Fibroblast of pulmonary artery (primary cell): ENCODE data around the gene CAMK2N2.

Experiments used
- DNase-seq: peaks from one replicate; pipeline ENCODE4 v3.0.0-alpha.2; 2010; ENCODE audit warnings: low read depth
- H3K4me3 ChIP-seq: replicated peaks from 2 replicates; pipeline ENCODE4 v1.5.1; 2011; ENCODE audit warnings: low read depth, mild to moderate bottlenecking, control low read depth, low read length, moderate library complexity
- TF ChIP-seq, protein P1 (sequence below): IDR thresholded peaks from 2 replicates; pipeline ENCODE4 v1.5.1; 2011; ENCODE audit warnings: mild to moderate bottlenecking, control low read depth, low read length, inconsistent platforms; ENCODE audit errors: missing control alignments

CAMK2N2 gene

GRCh38 chr3:184299488-184300377 is 38.4 kb upstream of the CAMK2N2 start:
- peak; percentile 34 for DNase-seq
- TF ChIP-seq, protein P1, sequence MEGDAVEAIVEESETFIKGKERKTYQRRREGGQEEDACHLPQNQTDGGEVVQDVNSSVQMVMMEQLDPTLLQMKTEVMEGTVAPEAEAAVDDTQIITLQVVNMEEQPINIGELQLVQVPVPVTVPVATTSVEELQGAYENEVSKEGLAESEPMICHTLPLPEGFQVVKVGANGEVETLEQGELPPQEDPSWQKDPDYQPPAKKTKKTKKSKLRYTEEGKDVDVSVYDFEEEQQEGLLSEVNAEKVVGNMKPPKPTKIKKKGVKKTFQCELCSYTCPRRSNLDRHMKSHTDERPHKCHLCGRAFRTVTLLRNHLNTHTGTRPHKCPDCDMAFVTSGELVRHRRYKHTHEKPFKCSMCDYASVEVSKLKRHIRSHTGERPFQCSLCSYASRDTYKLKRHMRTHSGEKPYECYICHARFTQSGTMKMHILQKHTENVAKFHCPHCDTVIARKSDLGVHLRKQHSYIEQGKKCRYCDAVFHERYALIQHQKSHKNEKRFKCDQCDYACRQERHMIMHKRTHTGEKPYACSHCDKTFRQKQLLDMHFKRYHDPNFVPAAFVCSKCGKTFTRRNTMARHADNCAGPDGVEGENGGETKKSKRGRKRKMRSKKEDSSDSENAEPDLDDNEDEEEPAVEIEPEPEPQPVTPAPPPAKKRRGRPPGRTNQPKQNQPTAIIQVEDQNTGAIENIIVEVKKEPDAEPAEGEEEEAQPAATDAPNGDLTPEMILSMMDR: no peak
- peak overlapping the region; percentile 80 for H3K4me3 ChIP-seq

- DNase-seq: peak; percentile 97
- peak within 1 kb of the TSS; percentile 80 for H3K4me3 ChIP-seq
- TF ChIP-seq, protein P1: no peak
Measured at GRCh38 chr3:184298759-184299487, 37.6 kb upstream of the CAMK2N2 start, which contains the start of gene PSMD2. TSS of gene PSMD2 (plus strand) at chr3:184299241. CDS start at chr3:184299267, 26 bp downstream.

DNA sequence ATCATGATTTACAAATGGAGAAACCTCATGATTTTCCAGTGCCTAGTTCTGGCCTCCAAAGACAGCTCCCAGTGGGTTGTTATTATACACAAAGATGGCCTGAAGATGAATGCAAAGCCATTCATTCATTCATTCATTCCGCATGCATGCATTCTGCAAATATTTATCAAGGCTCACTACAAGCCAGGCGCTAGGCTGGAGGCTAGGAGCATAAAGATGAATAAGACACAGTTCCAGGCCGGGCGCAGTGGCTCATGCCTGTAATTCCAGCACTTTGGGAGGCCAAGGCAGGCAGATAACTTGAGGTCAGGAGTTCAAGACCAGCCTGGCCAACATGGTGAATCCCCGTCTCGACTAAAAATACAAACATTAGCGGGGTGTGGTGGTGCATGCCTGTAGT is 35.3 kb upstream of the CAMK2N2 start:
- DNase-seq: no peak
- H3K4me3 ChIP-seq: no peak overlapping the region
- TF ChIP-seq, protein P1: no peak

DNA sequence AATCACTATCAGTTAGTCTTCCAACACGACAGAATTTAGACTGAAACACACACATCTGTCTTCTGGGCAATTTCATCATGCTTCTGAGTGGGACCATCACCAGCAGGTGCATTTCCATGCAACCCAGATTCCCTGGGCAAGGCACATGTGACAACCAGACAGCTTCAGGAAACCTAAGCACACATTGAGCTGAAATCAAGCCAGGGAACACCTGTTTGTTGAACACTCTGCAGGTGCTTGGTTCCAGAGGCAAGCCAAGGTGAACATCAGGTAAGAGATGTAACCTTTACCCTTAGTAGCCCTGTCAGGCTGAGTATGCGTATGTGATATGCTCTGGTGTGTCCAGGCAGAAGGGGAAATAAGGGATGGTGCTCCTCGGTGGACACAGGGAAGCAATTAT is 34.4 kb upstream of the CAMK2N2 start:
- DNase-seq: no peak
- H3K4me3 ChIP-seq: no peak overlapping the region
- TF ChIP-seq, protein P1: no peak

GRCh38 chr3:184291738-184292445 is 30.5 kb upstream of the CAMK2N2 start:
- TF ChIP-seq, protein P1: no peak
- H3K4me3 ChIP-seq: no peak overlapping the region
- DNase-seq: no peak

GRCh38 chr3:184291044-184291737 is 29.8 kb upstream of the CAMK2N2 start:
- TF ChIP-seq, protein P1: no peak
- H3K4me3 ChIP-seq: no peak overlapping the region
- DNase-seq: no peak
